GM18517 (cell line): Measurements from ENCODE around the gene CMIP.

ENCODE experiments used
- ATAC-seq: cut with Tn5 transposase; IDR thresholded peaks from one replicate; pipeline ENCODE4 v1.9.1; 2021; ENCODE audit warnings: mild to moderate bottlenecking, moderate library complexity; ENCODE audit not compliant: unreplicated experiment

Gene CMIP

GRCh38 chr16:81546781-81547180 lies 102.2 kb downstream of the CMIP start:
- no peak for ATAC-seq

GRCh38 chr16:81547194-81547938 lies 102.8 kb downstream of the CMIP start:
- no peak for ATAC-seq

GRCh38 chr16:81547939-81548216 lies 103.3 kb downstream of the CMIP start:
- no peak for ATAC-seq

DNA sequence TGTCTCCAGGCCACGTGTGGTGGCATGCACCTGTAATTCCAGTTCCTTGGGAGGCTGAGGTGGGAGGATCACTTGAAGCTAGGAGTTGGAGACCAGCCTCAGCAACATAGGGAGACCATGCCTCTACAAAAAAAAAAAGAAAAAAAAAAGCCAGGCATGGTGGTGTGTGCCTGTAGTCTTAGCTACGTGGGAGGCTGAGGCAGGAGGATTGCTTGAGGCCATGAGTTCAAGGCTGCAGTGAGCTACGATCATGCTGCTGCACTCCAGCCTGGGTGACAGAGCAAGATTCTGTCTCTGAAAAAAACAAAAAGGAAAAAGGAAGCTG lies 103.9 kb downstream of the CMIP start:
- no peak for ATAC-seq

DNA sequence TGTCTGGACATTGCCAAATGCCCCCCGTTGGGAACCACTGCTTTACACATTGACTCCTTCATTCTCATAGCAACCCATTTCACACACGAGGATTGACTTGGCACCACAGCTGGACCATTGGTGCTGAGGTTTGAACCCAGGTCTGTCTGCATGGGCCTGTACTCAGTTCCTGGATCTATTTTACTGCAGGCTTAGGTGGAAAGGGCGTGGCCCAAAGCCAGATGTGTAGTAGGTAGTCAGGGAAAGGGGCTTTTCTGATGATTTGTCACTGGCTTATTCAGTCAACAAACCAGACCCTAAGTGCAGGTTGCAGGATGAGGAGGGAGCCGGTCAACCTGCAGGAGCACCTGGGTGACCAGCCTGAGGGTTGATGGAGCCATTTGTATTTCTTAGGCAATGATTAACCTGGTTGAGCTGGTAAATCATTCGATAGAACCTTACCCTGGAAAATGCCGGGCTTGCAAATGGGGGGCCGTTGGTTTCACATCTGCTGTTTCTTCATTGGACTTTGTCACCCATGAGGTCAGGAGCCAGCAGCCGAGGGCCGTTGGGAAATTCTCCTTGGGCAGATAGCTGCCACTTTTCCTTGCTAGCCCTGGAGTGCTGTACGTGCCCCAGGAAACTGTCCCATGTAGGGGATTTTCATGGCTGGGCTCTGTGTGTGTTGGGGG lies 104.4 kb downstream of the CMIP start:
- ATAC-seq: no peak

GRCh38 chr16:81549547-81550431 lies 105.2 kb downstream of the CMIP start:
- no peak for ATAC-seq

GRCh38 chr16:81550432-81550808 lies 105.8 kb downstream of the CMIP start:
- ATAC-seq: no peak

- ATAC-seq: no peak
Observed at GRCh38 chr16:81551151-81551808, 106.7 kb downstream of the CMIP start.

DNA sequence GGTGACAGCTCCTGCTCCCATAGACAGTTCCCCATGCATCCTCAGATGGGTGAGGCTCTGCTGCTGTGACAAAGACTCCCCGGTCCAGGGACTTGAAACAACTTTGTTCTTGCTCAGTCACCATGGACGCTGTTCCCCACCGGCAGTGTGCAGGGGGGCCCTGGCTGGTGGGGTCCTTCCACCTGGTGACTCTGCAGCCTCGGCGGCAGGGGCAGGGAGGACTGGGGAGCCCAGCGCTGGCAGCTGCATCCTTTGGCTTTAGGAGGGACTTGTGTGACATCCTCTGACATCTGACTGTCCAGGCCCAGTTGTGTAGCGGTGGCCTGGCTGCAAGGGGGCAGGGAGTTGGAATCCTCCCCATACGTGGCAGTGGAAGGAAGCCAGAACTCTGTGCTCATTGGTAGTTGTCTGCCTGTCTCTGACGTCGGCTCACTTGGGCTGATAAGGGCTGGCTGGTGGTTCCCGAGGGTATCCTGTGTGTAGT lies 107.3 kb downstream of the CMIP start:
- ATAC-seq: no peak

GRCh38 chr16:81552743-81553079 lies 108.1 kb downstream of the CMIP start:
- ATAC-seq: no peak

GRCh38 chr16:81553080-81553813 lies 108.6 kb downstream of the CMIP start:
- ATAC-seq: no peak

- no peak for ATAC-seq
Observed at GRCh38 chr16:81553814-81554675, 109.4 kb downstream of the CMIP start.

GRCh38 chr16:81554979-81555378 lies 110.4 kb downstream of the CMIP start:
- ATAC-seq: no peak

- no peak for ATAC-seq
Observed at GRCh38 chr16:81555660-81556059, 111.1 kb downstream of the CMIP start.

GRCh38 chr16:81556715-81557284 lies 112.2 kb downstream of the CMIP start:
- no peak for ATAC-seq

DNA sequence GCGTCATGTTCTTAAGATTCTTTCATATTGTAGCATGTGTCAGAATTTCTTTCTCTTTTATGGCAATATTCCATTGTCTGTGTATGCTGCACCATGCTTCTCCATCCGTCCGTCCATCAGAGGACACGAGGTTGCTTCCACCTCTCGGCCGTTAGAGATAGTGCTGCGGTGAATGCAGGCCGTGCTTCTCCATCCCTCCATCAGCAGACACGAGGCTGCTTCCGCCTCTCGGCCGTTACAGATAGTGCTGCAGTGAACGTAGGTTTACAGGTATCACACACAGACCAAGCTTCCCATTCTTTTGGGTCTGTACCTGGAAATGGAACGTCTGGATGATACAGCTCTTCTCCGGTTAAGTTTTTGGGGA lies 113.5 kb downstream of the CMIP start:
- no peak for ATAC-seq

DNA sequence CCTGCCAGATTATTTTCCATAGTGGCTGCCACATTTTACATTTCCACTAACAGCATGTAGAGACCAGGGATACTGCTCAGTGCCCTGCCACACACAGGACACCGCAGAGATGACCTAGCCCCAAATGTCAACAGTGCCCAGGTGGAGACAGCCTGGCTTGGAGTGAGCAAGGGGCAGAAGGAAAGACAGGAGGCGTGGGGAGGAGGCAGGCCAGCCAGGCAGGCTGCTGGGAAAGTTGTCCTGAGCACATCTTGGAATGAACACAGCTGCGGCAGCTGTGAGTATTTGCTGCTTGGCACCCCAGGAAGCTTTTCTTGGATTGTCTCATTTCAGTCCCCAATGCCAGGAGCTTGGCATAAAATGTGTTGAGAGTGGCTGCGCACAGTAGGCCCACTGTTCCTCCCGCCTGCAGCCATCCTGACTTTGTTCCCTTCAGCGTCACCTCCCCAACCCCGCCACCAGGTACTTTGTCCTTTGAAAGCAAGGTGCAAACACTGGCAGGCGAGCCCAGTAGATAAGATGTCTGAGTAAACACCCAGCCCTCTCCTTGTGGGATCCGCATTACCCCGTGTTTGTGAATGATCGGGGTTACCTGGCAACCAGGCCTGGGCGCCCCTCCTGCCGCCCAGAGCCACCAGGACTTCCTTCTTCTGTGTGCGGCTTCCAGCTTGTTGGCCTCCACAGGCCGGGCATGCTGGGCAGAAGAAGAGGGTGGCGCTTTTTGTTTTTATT lies 114.0 kb downstream of the CMIP start:
- no peak for ATAC-seq

DNA sequence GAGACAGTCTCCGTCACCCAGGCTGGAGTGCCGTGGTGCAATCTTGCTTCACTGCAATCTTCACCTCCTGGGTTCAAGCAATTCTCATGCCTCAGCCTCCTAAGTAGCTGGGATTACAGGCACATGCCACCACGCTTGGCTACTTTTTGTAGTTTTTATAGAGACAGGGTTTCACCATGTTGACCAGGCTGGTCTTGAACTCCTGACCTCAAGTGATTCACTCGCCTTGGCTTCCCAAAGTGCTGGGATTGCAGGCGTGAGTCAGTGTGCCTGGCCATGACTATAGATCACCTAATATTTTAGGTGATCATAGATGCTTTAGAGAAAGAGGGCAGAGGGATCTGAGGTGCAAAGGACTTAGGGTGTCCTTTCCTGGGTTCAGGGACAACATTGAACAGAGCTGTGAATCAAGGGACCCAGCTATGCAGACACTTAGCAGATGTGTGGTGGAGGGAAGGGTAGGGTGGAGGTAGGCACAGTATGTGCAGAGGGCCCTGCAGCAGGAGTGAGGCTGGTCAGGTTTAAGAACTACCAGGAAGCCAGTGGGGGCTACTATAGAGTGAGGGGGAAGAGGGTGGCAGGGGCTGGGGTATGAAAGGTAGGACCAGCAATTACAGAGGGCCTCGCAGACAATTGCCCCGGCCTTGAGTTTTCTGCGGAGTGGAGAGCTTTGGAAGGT lies 116.5 kb downstream of the CMIP start:
- no peak for ATAC-seq
